ENCODE measurements around the gene KIF9.
"Not testable (repeated sequence)": the region's sequence is repeated elsewhere in the genome, so short reads cannot be mapped to it uniquely, and the experiment has no call there.

Gene KIF9

GRCh38 chr3:47293822-47294221 is 11.2 kb upstream of the KIF9 start:
- DNase-seq (ENCODE audit: low read depth in 2 of 2) = no peak

- not testable (repeated sequence) for DNase-seq (ENCODE audit: low read depth in 2 of 2)
These were observed 9.3 kb upstream of the KIF9 start for GRCh38 chr3:47291754-47292420.

- DNase-seq (ENCODE audit: low read depth in 2 of 2) = no peak
These were observed 8.7 kb upstream of the KIF9 start for GRCh38 chr3:47291158-47291753.

- DNase-seq (ENCODE audit: low read depth in 2 of 2) = no peak
These were observed 6.6 kb upstream of the KIF9 start for GRCh38 chr3:47288966-47289910.

GRCh38 chr3:47283591-47284364 is 1.2 kb upstream of the KIF9 start:
- DNase-seq (ENCODE audit: low read depth in 2 of 2) = no peak

- peak in 1 of 2 donors; percentile 22 for DNase-seq (ENCODE audit: low read depth in 2 of 2)
These were observed 566 bp upstream of the KIF9 start for GRCh38 chr3:47283193-47283537.

- no peak for DNase-seq (ENCODE audit: low read depth in 2 of 2)
These were observed 2.1 kb downstream of the KIF9 start for GRCh38 chr3:47280519-47280918.

GRCh38 chr3:47276558-47276957 is 6.0 kb downstream of the KIF9 start:
- DNase-seq (ENCODE audit: low read depth in 2 of 2) = no peak

GRCh38 chr3:47274652-47275051 is 7.9 kb downstream of the KIF9 start:
- DNase-seq (ENCODE audit: low read depth in 2 of 2) = no peak

GRCh38 chr3:47273564-47273963 is 9.0 kb downstream of the KIF9 start:
- DNase-seq (ENCODE audit: low read depth in 2 of 2) = no peak

- no peak for DNase-seq (ENCODE audit: low read depth in 2 of 2)
These were observed 12.1 kb downstream of the KIF9 start for GRCh38 chr3:47270526-47270925.

- no peak for DNase-seq (ENCODE audit: low read depth in 2 of 2)
These were observed 15.1 kb downstream of the KIF9 start for GRCh38 chr3:47267490-47267824.

- peak in 1 of 2 donors; percentile 27 for DNase-seq (ENCODE audit: low read depth in 2 of 2)
These were observed 15.7 kb downstream of the KIF9 start for GRCh38 chr3:47266709-47267489.

GRCh38 chr3:47265725-47266428 is 16.7 kb downstream of the KIF9 start:
- no peak for DNase-seq (ENCODE audit: low read depth in 2 of 2)

- no peak for DNase-seq (ENCODE audit: low read depth in 2 of 2)
These were observed 17.6 kb downstream of the KIF9 start for GRCh38 chr3:47265008-47265407.

GRCh38 chr3:47261301-47261700 is 21.3 kb downstream of the KIF9 start:
- no peak for DNase-seq (ENCODE audit: low read depth in 2 of 2)

- DNase-seq (ENCODE audit: low read depth in 2 of 2) = no peak
These were observed 22.0 kb downstream of the KIF9 start for GRCh38 chr3:47260605-47261004.

- DNase-seq (ENCODE audit: low read depth in 2 of 2) = no peak
These were observed 23.5 kb downstream of the KIF9 start for GRCh38 chr3:47259114-47259513.

- not testable (repeated sequence) for DNase-seq (ENCODE audit: low read depth in 2 of 2)
These were observed 26.3 kb downstream of the KIF9 start for GRCh38 chr3:47256331-47256730.

- no peak for DNase-seq (ENCODE audit: low read depth in 2 of 2)
These were observed 30.9 kb downstream of the KIF9 start for GRCh38 chr3:47251689-47252088.

GRCh38 chr3:47251085-47251484 is 31.5 kb downstream of the KIF9 start:
- not testable (repeated sequence) for DNase-seq (ENCODE audit: low read depth in 2 of 2)

Measured in stimulated activated CD8-positive, alpha-beta memory T cell treated with anti-CD3 and anti-CD28 coated beads, Interleukin-2, amount 100 ng/mL, for 1 hour (primary cell).